ENCODE results near the gene TBATA. TPM values are rescaled to one million over a fixed set of nuclear protein-coding genes. Genes with fewer than 3 reads are reported as not detected.

The TBATA gene
- polyA plus RNA-seq, 1 experiment: not detected

DNA sequence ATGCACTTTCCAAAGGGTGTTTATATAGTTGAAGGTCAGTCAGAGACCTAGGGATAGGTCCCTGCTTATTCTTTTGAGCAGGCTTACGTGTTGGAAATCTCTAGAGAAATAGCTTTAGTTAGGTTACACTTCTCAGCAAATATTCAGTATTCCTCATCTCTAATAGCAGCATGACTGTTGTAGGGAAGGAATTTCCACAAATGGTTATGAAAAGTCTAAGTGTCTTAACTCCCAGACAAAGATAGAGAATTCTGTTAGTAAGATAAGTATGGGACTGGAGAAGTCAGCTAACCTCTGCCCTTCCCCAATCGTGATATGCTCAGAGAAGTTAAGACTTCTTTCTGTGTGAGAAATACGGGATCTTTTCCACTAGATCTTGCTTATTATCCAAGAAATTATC, 47.0 kb upstream of the TBATA start:
- ChIA-PET POLR2A (no interaction called here), CTCF (interaction anchor here (0.9 to 2.9 kb wide), 4 partner anchors 10 to 47 kb away, joined by 3 to 9 read pairs (median 5); partner anchors contain the start of gene SGPL1)
- no peak for DNase-seq (ENCODE audit: low read depth)
- TF ChIP-seq, protein P1, sequence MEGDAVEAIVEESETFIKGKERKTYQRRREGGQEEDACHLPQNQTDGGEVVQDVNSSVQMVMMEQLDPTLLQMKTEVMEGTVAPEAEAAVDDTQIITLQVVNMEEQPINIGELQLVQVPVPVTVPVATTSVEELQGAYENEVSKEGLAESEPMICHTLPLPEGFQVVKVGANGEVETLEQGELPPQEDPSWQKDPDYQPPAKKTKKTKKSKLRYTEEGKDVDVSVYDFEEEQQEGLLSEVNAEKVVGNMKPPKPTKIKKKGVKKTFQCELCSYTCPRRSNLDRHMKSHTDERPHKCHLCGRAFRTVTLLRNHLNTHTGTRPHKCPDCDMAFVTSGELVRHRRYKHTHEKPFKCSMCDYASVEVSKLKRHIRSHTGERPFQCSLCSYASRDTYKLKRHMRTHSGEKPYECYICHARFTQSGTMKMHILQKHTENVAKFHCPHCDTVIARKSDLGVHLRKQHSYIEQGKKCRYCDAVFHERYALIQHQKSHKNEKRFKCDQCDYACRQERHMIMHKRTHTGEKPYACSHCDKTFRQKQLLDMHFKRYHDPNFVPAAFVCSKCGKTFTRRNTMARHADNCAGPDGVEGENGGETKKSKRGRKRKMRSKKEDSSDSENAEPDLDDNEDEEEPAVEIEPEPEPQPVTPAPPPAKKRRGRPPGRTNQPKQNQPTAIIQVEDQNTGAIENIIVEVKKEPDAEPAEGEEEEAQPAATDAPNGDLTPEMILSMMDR (IDR thresholded peaks at IDR 0.05; ENCODE audit: insufficient read depth, low read depth, low read length): no peak
- H3K27me3 ChIP-seq (ENCODE audit: control insufficient read depth, insufficient read depth, low read length): no peaks in the 10 kb centered on the region
- no peak overlapping the region for H3K4me3 ChIP-seq (ENCODE audit: low read depth, low read length)
- H3K36me3 ChIP-seq (ENCODE audit: control insufficient read depth, insufficient read depth, low read length): no peaks in the 10 kb centered on the region; the same call in 1 of the 2 replicates

DNA sequence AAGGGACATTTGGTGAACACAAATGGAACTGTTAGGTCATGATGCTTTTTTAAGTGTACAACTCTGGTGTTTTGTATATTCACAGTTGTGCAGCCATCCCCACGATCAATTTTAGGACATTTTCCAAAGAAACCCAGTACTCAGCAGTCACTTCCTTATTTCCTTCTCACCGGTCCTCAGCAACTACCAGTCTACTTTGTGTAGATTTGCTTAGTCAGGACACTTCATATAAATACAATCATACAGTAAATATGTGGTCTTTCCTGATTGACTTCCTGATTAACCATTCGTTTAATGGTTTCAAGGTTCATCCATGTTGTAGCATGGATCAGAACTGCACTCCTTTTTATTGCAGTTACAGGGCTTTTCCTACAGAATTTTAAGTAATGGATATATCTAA, 45.0 kb upstream of the TBATA start:
- POLR2A ChIA-PET: no interaction called here
- Histone ChIP-seq H3K36me3 (ENCODE audit: control insufficient read depth, insufficient read depth, low read length) (peaks cover 2% of the 10 kb centered on the region; the same call in 1 of the 2 replicates), H3K4me3 (ENCODE audit: low read depth, low read length) (no peak overlapping the region), H3K27me3 (ENCODE audit: control insufficient read depth, insufficient read depth, low read length) (no peaks in the 10 kb centered on the region)
- CTCF ChIA-PET: interaction anchor here (0.7 to 2.1 kb wide), 3 partner anchors 10 to 94 kb away, joined by 3 to 7 read pairs (median 5); partner anchors contain the start of gene SGPL1
- no peak for DNase-seq (ENCODE audit: low read depth)
- TF ChIP-seq, protein P1 (IDR thresholded peaks at IDR 0.05; ENCODE audit: insufficient read depth, low read depth, low read length): no peak

DNA sequence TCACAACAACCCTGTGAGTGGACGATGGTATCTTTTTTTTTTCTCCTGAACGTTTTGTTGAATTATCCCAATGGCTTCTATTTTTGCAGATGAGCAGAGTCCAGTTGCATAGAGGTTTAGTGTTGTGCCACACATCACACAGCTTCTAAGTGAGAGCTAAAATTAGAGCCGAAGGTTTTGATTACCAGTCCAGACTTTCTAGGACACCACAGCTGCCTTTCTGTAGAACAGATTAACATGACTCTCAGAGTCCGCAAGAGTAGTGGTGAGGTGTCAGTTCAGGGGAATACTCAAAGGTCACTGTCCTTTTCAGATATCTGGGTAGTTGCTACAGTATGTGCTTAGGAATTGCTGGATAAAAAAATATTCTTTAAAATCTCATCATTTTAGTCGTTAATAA, 44.4 kb upstream of the TBATA start:
- no peak for DNase-seq (ENCODE audit: low read depth)
- Histone ChIP-seq H3K36me3 (ENCODE audit: control insufficient read depth, insufficient read depth, low read length) (peaks cover 2% of the 10 kb centered on the region; the same call in 1 of the 2 replicates), H3K27me3 (ENCODE audit: control insufficient read depth, insufficient read depth, low read length) (no peaks in the 10 kb centered on the region), H3K4me3 (ENCODE audit: low read depth, low read length) (no peak overlapping the region)
- CTCF ChIA-PET: interaction anchor here (0.7 to 2.1 kb wide), 3 partner anchors 10 to 95 kb away, joined by 3 to 7 read pairs (median 5); partner anchors contain the start of gene SGPL1
- POLR2A ChIA-PET: no interaction called here
- TF ChIP-seq, protein P1 (IDR thresholded peaks at IDR 0.05; ENCODE audit: insufficient read depth, low read depth, low read length): no peak

DNA sequence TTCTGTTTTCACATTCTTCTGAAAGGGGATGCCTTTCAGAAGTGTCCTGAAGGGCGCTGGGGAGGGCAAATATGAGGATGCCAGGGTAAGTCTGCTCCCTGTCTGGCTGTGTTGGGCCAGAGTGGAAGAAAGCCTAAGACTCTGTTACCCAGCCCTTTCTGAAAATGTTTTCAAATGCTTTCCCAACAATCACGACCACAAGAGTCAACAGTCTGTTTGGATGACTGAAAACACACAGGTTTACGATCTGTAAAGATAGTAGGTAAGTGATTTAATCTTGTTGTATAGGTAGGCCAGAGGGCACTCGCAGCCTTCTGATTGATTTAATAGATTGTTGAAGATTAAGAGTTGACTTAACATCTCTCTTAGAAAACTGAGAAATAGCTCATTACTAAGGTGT, 43.7 kb upstream of the TBATA start:
- Histone ChIP-seq H3K27me3 (ENCODE audit: control insufficient read depth, insufficient read depth, low read length) (no peaks in the 10 kb centered on the region), H3K36me3 (ENCODE audit: control insufficient read depth, insufficient read depth, low read length) (peaks cover 2% of the 10 kb centered on the region; the same call in 1 of the 2 replicates), H3K4me3 (ENCODE audit: low read depth, low read length) (no peak overlapping the region)
- TF ChIP-seq, protein P1 (IDR thresholded peaks at IDR 0.05; ENCODE audit: insufficient read depth, low read depth, low read length): no peak
- DNase-seq (ENCODE audit: low read depth): no peak
- CTCF ChIA-PET: interaction anchor here (1.6 to 2.1 kb wide), 2 partner anchors 9 to 13 kb away, joined by 5 to 7 read pairs; partner anchors contain the start of gene SGPL1
- POLR2A ChIA-PET: no interaction called here

DNA sequence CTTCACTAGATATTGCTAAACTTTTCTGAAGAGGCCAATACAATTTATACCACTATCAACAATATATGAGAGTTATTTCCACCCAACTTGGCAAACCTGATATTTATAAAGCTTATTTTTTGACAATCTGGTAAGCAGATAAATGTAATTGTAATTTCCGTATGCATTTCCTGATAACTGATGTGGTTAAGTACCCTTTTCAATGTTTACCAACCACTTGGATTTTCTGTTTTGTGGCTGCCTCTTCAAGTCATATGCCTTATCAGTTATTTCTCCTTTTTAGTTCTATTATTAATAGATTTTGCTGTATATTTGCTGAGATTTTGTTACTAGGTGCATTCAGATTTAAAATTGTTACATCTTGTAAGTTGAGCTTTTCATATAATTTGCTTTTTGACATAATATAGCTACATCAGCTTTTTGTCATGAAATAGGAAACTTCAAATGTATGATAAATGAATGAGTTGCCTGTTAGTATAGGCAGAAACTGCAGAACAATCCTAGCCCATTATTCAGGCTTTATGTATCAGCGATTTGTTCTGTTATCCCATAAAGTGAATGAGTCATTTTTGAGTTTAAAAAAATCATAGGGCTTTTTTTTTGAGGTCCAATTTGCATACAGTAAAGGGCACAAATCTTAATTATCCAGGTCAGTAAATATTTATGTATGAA, 42.0 kb upstream of the TBATA start:
- DNase-seq (ENCODE audit: low read depth): no peak
- Histone ChIP-seq H3K36me3 (ENCODE audit: control insufficient read depth, insufficient read depth, low read length) (peaks cover 2% of the 10 kb centered on the region; the same call in 1 of the 2 replicates), H3K27me3 (ENCODE audit: control insufficient read depth, insufficient read depth, low read length) (no peaks in the 10 kb centered on the region), H3K4me3 (ENCODE audit: low read depth, low read length) (no peak overlapping the region)
- TF ChIP-seq, protein P1 (IDR thresholded peaks at IDR 0.05; ENCODE audit: insufficient read depth, low read depth, low read length): no peak
- ChIA-PET POLR2A (no interaction called here), CTCF (interaction anchor here (1.3 kb wide), 1 partner anchor 11 kb away, joined by 4 read pairs; no protein-coding TSS in a partner anchor)

All from BJ (cell line).